Kidney (tissue), 14 donors: ENCODE results near the gene NPL. TPM values are rescaled to one million over a fixed set of nuclear protein-coding genes. Genes with fewer than 3 reads are reported as not detected.

Experiments
- DNase-seq, 5 donors: peaks; one replicate each; pipeline ENCODE4 v3.0.0-alpha.2; 2013 to 2020
- FAIRE-seq: peaks from 2 replicates; lab custom pipeline; 2012; peaks lifted over from hg19 to GRCh38; lab: Jason Lieb, UNC
- H3K27ac ChIP-seq, 2 donors: one replicate each; pipeline ENCODE4 v1.7.0; 2013; ENCODE audit warnings: low read depth in 2 of 2, low read length in 2 of 2, inconsistent platforms in 1 of 2
- H3K27me3 ChIP-seq: one replicate; pipeline ENCODE4 v1.7.1; 2013; ENCODE audit warnings: low read length, inconsistent platforms; ENCODE audit not compliant: control insufficient read depth, insufficient read depth
- H3K36me3 ChIP-seq, 3 donors: one replicate each; pipeline versions ENCODE4 v1.7.0 to v1.7.1; 2013; ENCODE audit warnings: low read length in 3 of 3, control low read depth in 1 of 3, inconsistent platforms in 1 of 3; ENCODE audit not compliant: insufficient read depth in 3 of 3, control insufficient read depth in 2 of 3
- H3K4me1 ChIP-seq, 3 donors: one replicate each; pipeline versions ENCODE4 v1.7.0 to v1.7.1; 2013; ENCODE audit warnings: low read length in 3 of 3, inconsistent platforms in 1 of 3, low read depth in 1 of 3; ENCODE audit not compliant: control insufficient read depth in 2 of 3, insufficient read depth in 2 of 3
- H3K4me3 ChIP-seq, 3 donors: one replicate each; pipeline versions ENCODE4 v1.7.0 to v1.8.1; 2013; ENCODE audit warnings: low read length in 3 of 3, control low read depth in 1 of 3, inconsistent platforms in 1 of 3
- H3K9ac ChIP-seq, 3 donors: one replicate each; pipeline versions ENCODE4 v1.7.0 to v1.7.1; 2013; ENCODE audit warnings: low read length in 3 of 3, control low read depth in 1 of 3, inconsistent platforms in 1 of 3
- H3K9me3 ChIP-seq, 3 donors: one replicate each; pipeline versions ENCODE4 v1.7.0 to v1.7.1; 2013; ENCODE audit warnings: low read length in 3 of 3, control low read depth in 1 of 3, inconsistent platforms in 1 of 3; ENCODE audit not compliant: control insufficient read depth in 2 of 3, insufficient read depth in 1 of 3
- intact Hi-C: fragments of 100-400 bp; cut with DNase I; formaldehyde crosslinking; loops from one replicate; pipeline ENCODE4 v1.11.1; 2022
- polyA plus RNA-seq: library from polyadenylated mRNA; stranded (reverse); fragments of 350-450 nt; fragmentation: Illumina TruSeq; extraction: RNeasy Lipid Tissue Mini Kit (QIAGEN cat#74804); gene quantifications from one replicate; pipeline ENCODE4 v1.2.3, GENCODE V29; 2014; ENCODE audit warnings: low read depth, low replicate concordance; ENCODE audit not compliant: insufficient read depth
- total RNA-seq: library from RNA; stranded (reverse); fragmentation: NEBNext Ultra II Directional; extraction: Animal tissue kit (Norgen Biotek cat#: 25700); gene quantifications from one replicate; pipeline ENCODE4 v1.2.1, GENCODE V29; 2021
- TF ChIP-seq, protein P1 (sequence below): IDR thresholded peaks from 3 replicates; pipeline ENCODE4 v1.5.1; 2012; ENCODE audit warnings: mild to moderate bottlenecking, moderate library complexity, borderline replicate concordance; ENCODE audit not compliant: insufficient read depth; ENCODE audit errors: extremely low read depth
- donor health status: control.
- donor health status: control.
- donor health status: control.
- donor health status: control.
- donor health status: control.
- donor health status: DM: yes; HTN: yes; CAD: no.
- donor health status: Normal renal cell carcinoma (clear cell type).

NPL gene
- total and polyA plus RNA-seq, 2 donors from 2014 or later, result 15.7 to 69.4 TPM

DNA sequence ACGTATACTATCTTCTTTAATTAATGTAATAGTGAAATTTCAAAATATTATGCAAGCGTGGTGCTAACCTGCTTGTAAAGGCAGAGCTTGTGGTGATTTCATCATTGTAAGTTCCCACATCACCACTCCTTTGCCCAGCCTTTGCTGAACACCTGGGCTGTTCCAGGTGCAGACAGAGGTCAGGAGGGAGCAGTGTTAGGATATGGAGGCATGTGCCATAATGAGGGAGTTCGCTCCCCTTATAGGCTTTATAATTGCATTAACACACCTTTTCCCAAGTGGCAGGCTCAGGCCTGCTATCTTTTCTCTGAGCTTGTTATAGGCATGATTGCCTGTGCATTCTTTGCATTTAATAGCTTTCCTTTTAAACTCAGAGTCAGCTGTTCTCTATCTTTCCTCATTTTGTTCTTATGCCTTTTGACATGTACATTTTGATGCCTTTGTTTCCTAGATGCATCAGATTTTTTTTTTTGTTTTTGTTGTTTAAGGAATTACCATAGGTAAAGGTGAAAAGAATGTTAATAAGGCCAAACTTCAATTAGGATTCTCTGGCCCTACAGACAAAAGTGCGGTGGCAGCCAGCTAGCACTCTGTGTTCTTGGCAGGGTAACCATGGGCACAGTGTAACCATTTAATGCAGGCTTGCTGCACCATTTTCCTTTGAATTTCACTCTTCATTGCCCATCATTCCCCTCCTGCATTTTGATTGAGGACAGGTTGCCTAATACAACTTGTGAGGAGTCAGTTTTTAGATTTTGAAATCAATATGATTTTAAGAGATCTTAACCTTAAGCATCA is 12.6 kb downstream of the NPL start:
- TF ChIP-seq, protein P1, sequence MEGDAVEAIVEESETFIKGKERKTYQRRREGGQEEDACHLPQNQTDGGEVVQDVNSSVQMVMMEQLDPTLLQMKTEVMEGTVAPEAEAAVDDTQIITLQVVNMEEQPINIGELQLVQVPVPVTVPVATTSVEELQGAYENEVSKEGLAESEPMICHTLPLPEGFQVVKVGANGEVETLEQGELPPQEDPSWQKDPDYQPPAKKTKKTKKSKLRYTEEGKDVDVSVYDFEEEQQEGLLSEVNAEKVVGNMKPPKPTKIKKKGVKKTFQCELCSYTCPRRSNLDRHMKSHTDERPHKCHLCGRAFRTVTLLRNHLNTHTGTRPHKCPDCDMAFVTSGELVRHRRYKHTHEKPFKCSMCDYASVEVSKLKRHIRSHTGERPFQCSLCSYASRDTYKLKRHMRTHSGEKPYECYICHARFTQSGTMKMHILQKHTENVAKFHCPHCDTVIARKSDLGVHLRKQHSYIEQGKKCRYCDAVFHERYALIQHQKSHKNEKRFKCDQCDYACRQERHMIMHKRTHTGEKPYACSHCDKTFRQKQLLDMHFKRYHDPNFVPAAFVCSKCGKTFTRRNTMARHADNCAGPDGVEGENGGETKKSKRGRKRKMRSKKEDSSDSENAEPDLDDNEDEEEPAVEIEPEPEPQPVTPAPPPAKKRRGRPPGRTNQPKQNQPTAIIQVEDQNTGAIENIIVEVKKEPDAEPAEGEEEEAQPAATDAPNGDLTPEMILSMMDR, result no peak
- intact Hi-C loops, result no loop called here
- Histone ChIP-seq H3K4me1 (no peaks in the 10 kb centered on the region), H3K9ac (no peak overlapping the region), H3K36me3 (peaks cover 0 to 25% (median 5%) of the 10 kb centered on the region in 3 donors), H3K9me3 (no peaks in the 10 kb centered on the region), H3K27me3 (no peaks in the 10 kb centered on the region), H3K4me3 (no peak overlapping the region), H3K27ac (no peak overlapping the region)
- peak in 2 of 5 donors; percentile 11 to 27 for DNase-seq
- no peak for FAIRE-seq

DNA sequence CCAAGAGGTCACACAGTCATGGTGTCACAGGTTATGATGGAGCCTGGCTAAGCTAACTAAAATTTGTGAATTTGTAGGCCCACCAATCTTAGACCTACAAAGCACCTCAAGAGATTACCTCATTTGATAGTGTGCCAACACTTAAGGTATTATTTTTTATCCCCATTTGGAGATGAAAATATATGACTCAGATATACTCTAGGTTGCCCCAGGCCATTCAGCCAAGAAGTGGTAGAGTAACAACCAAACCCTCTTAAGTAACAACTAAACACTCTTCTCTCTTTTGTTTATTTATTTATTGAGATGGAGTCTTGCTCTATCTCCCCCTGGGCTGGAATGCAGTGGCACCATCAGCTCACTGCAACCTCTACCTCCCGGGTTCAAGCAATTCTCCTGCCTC is 14.3 kb downstream of the NPL start:
- H3K4me1 ChIP-seq, result no peaks in the 10 kb centered on the region
- intact Hi-C loops, result no loop called here
- H3K4me3 ChIP-seq, result no peak overlapping the region
- H3K36me3 ChIP-seq, result peaks cover 0 to 32% (median 5%) of the 10 kb centered on the region in 3 donors
- no peak for DNase-seq
- no peak overlapping the region for H3K9ac ChIP-seq
- no peak for FAIRE-seq
- no peak overlapping the region for H3K27ac ChIP-seq
- TF ChIP-seq, protein P1, result no peak
- no peaks in the 10 kb centered on the region for H3K9me3 ChIP-seq
- no peaks in the 10 kb centered on the region for H3K27me3 ChIP-seq

DNA sequence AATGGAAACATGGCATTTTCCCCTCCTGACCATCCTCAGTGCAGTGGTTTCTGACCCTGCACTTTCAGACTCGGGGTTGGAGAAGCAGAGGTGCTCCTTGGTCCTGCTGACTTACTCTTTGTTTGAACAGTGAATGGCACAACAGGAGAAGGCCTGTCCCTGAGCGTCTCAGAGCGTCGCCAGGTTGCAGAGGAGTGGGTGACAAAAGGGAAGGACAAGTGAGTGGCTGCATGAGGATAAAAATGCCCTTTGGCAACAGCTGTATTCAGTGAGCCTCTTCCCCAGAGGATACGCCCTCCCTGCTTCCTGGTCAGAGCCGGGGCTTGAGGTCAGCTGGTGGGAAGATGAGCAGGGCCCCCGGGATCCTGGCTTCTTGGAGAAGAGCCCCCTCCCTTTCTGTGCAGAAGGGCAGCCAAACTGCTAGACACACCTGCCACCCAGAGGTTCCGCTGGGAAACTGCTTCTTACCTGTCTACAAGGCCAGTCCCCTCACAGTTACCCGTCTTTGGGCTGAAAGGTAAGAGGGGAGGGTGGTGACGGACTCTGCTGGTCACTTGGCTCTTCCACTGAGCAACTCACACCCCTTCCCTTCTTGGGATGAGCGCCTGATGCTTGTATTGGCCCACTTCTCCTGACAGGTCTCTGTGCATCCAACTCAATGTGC is 16.6 kb downstream of the NPL start:
- no peak for FAIRE-seq
- Histone ChIP-seq H3K9me3 (no peaks in the 10 kb centered on the region), H3K36me3 (peaks cover 0 to 32% (median 5%) of the 10 kb centered on the region in 3 donors), H3K27me3 (no peaks in the 10 kb centered on the region), H3K27ac (no peak overlapping the region), H3K4me1 (no peaks in the 10 kb centered on the region), H3K9ac (no peak overlapping the region), H3K4me3 (no peak overlapping the region)
- TF ChIP-seq, protein P1, result no peak
- peak in 2 of 5 donors; percentile 19 to 20 for DNase-seq
- intact Hi-C loops, result no loop called here
